DOHH2 (cell line): ENCODE measurements around the gene PRRC2B.

Experiments used
- CTCF ChIP-seq: fragments of 200-600 bp; sonication (generic); IDR thresholded peaks from one replicate; pipeline ENCODE4 v1.5.1; 2014; ENCODE audit warnings: antibody characterized with exemption, mild to moderate bottlenecking, low read depth, low read length; ENCODE audit not compliant: poor library complexity, severe bottlenecking
- EZH2phosphoT487 ChIP-seq: fragments of 200-600 bp; sonication (generic); IDR thresholded peaks from 2 replicates; pipeline ENCODE4 v1.6.1; 2017; ENCODE audit warnings: borderline replicate concordance, mild to moderate bottlenecking, antibody characterized with exemption, low read length, moderate library complexity, mixed read lengths

GRCh38 chr9:131503626-131504465, 110.0 kb downstream of the PRRC2B start:
- no peak for TF ChIP-seq CTCF
- TF ChIP-seq EZH2phosphoT487: no peak
